DLD1 (cell line): Measurements from ENCODE around the gene DIP2C.
"Not testable (repeated sequence)": the region's sequence is repeated elsewhere in the genome, so short reads cannot be mapped to it uniquely, and the experiment has no call there.

Experiments
- in situ Hi-C: cut with HindIII; loops from 2 replicates; pipeline ENCODE4 v1.10.0; 2017; ENCODE audit warnings: low sequenced_read_pairs

The DIP2C gene

DNA sequence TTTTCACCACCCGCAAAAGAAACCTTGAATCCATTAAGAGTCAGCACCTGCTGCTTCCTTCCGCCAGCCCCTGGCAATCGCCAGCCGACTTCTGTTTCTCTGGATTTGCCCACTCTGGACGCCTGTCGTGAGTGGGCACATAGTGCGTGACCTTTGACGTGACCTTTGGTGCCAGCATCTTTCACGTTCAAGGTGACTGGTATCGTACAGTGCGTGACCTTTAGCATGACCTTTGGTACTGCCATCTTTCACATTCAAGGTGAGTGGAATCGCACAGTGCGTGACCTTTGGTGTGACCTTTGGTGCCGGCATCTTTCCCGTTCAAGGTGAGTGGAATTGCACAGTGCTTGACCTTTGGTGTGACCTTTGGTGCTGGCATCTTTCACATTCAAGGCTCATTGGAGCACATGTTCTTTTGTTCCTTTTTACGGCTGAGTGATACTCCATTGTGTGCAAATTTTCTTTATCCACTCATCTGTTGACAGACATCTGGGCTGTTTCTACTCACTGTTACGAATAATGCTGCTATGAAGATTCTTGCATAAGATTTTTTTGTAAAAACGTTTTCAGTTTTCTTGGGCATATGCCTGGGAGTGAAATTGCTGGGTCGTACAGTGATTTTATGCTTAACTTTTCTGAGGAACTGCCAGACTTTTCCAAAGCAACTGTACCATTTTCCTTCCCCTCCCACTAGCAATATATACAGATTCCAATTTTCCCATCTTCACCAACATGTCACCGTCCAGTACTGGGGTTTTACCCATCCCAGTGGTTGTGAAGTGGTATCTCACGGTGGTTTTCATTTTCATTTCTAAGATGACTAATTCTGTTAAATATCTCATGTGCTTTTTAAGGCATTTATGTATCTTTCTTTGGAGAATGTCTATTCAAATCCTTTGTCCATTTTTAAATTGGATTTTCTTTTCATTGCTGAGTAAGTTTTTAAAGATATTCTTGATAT is 145.3 kb downstream of the DIP2C start:
- in situ Hi-C loops, result no loop called here

DNA sequence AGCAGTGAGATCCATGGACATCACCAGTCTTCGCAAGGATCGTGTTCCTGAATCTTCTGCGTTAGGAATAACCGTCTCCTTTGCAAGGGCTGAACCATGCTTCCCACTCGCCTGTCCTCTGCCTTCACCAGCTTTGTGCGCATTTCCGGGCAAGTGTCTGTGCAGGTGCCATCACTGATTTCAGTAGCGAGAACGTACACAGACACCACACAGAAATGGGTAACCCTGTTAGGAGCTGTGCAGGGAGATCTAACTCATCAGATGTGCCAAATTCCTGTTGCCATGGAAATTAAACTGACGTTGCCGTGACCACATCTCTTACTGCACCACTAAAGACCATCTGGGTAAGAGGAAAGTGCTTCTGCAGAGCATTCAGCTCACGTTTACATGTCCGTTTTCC is 146.3 kb downstream of the DIP2C start:
- in situ Hi-C loops, result no loop called here

DNA sequence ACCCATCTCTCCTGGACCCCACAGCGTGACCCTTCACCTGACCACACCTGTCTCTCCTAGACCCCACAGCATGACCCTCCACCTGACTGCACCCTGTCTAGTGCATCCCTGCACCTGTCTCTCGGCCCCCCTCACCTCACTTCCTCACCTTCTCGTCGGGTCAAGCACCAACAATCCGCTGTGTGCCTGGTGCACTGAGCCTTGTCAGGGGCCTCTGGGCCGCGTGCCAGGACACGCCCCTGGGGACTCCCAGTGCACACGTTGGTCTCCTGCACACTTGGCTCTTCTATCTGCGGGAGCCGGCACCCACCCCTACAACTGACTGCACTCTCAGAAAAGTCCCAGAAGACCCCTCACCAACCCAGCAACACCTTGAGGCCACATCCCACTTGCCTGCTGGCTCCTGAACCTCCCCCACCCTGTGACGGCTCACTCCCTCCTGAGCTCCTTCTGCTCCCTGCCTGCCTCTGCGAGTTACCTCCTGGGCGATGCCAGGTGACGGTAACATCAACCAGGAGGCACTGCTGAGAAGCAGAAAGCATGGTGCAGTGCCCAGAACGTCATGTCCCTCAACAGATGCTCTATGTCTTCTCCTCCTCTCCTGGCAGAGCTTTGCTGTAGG is 147.6 kb downstream of the DIP2C start:
- in situ Hi-C loops, result no loop called here

DNA sequence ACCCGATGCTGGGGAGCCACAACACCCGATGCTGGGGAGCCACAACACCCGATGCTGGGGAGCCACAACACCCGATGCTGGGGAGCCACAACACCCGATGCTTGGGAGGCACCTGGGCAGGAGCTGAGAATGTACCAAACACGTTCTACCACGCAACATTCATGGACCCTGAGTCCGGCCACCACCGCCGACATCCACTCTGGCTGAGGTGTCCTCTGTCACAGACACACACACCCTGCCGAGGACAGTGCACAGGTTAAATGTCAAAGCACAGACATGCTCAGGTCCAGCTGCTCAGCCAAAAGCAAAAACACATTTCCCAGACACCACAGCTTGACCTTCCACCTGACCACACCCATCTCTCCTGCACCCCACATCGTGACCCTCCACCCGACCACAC is 148.4 kb downstream of the DIP2C start:
- in situ Hi-C loops, result no loop called here

DNA sequence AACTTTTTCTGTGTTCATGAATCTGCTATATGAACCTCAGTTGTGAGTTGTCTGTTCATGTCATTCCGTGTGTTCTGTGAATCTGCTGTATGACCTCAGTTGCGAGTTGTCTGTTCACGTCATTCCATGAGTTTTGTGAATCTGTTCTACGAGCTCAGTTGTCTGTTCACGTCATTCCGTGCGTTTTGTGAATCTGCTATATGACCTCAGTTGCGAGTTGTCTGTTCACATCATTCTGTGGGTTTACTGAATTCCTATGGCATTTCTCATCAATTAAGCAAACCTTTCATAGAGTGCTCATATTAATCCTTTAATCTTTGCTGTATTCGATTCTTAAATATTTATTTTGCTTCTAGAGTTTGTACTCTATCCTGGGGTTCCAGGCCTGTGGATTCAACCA is 150.6 kb downstream of the DIP2C start:
- in situ Hi-C loops, result no loop called here

DNA sequence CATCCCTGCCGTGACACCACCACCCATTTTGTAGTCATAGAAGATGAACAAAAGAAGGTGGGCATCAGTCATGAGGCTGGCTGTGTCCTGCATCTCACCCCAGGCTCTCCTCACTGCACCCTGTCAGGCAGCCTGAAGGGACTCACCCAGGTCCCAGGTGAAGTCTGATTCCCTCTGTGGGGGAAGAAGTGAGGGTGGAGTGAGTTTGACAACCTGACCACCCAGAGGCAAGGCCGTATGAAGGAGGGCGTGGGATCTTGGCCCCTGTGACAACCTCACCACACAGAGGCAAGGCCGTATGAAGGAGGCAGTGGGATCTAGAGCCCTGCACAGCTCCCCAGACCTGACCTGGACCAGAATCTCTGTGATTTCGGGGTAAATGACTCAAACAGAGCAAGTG is 152.5 kb downstream of the DIP2C start:
- in situ Hi-C loops, result no loop called here

DNA sequence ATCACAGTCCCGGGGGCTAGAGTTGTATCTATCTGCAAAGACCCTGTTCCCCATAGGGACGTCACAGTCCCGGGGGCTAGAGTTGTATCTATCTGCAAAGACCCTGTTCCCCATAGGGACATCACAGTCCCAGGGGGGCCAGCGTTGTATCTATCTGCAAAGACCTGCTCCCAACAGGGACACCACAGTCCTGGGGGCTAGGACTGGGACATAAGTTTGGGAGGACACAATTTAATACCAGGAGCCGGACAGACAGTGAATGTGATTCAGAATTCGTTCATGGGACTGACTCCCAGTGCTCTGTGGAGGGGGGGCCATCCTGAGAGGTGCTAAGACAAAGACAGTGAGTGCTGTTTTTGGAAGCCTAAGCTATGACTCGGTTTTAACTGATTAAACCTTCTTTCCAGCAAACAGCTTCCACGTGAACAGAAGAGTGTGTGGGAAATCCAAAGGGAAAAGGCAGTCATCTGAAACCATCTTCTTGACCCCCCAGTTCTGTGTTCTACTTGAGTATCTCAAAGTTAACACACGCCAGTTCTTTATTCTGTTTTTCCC is 153.0 kb downstream of the DIP2C start:
- in situ Hi-C loops, result no loop called here

DNA sequence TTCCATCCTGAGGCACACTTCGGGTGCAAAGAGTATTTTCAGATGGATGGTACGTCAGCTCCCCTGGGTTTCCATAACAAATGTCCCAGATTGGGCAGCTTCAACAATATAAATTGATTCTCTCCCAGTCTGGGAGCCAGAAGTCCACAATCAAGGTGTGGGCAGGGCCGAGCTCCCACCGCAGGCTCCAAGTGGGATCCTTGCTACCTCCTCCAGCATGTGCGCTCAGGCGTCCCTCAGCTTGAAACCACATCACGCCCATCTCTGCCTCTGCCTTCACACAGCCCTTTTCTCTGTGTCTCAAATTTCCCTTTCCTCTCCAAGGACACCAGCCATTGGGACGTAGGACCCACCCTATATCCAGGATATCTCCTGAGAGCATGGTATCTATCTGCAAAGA is 153.5 kb downstream of the DIP2C start:
- in situ Hi-C loops, result no loop called here

DNA sequence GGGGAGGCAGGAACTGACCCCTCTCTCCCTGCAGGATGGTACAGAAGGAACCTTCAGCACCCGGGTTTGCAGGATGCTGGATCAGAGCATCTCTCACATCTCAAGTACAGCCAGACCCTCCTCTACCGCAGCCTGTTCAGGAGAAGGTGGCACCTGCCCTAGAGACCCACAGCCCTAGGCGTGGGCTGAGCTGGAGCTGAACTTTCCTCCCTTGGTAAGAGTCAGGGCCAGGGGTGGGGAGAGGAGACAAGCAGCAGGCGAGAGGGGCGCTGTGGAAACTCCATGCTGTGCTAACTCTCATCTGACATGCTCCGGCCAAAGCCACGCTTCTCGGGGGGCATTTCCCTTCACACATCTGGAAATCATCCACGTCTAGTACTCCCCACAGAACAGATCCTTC is 154.4 kb downstream of the DIP2C start:
- in situ Hi-C loops, result no loop called here

DNA sequence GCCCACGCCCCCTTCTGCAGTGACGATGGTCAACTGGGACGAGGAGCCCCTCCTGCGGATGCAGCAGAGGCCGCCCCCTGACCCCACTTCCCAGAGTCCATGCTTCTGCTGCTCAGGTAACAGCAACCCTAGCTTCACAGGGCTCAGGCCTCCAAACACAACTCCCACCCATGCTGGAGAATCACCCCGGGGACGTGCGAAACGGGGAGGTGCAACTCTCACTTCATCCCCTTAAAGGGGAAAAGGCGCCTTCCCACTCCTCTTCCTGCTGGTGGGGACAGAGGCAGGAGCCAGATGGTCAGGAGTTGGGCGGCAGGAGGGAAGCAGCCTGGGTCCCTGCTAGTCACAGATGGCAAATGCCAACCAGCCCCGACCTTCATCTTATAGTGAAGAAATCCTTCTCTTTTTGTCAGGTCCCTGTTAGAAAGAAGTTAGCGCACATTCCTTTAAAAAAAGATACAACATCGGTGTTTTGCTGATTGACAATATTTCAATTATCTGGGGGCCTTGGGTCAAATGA is 155.4 kb downstream of the DIP2C start:
- in situ Hi-C loops, result no loop called here

DNA sequence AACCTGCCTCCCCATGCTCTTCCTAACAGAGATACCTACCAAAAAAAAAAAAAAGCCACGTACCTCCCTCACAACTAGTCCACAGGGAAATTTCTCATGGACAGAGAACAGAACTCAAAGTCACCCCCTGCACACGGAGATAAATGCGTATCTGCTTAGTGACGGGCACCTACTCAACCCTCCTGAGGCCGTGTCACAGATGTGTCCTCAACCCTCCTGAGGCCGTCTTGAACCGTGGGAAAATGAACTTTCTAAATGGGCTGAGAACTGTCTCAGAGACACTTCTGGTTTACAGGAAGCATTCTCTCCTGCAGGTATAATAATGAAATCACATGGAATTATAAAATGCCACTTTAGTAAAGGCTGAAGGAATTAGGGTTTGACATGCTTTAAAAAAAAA is 155.9 kb downstream of the DIP2C start:
- in situ Hi-C loops, result no loop called here

DNA sequence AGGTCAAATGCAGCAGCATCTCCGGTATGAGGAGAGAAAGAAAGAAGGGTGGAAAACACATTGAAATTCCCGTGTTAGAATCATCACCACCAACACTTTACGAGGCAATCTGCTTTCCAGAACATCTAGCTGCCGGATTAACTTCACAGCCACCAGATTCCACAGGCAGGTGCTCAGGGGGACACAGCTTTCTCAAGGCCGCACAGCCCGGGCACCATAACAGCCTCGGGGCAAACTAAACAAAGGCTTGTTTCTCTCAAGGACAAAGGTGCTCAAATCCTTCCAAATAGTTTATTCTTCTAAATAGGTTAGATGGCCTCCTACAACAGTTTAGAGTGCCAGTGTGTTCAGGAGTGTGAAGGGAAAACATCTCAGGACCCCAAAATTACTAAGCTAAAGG is 156.3 kb downstream of the DIP2C start:
- in situ Hi-C loops, result no loop called here

DNA sequence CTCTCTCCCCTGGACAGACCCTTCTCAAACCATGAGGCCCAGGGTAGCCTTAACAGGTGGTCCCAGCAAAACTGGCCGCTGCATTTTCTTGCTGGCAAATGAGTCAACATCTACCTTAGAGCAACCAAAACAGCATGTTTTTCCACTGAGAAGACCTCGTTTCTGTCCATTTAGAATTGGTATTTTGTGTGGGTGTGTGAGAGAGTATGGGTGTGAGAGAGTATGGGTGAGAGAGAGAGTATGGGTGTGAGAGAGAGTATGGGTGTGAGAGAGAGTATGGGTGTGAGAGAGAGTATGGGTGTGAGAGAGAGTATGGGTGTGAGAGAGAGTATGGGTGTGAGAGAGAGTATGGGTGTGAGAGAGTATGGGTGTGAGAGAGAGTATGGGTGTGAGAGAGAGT is 157.1 kb downstream of the DIP2C start:
- in situ Hi-C loops, result not testable (repeated sequence)

DNA sequence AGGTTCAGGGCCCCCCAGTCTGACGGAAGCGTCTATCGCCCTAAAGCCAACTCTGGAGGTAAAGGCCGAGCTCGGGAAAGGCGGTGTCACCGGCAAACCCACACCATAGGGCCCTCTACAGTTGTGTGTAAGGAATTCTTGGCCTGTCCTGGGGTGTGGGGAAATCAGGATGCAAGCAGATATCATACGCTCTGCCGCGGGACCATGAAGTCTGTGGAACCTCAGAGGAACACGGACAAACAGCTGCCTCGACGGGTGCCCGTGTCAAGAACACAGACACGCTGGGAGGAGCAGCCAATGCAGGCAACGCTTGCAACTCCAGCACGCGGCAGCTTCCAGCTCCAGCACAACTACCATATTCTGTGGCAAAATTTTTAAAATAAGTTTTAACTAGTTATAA is 157.9 kb downstream of the DIP2C start:
- in situ Hi-C loops, result no loop called here

DNA sequence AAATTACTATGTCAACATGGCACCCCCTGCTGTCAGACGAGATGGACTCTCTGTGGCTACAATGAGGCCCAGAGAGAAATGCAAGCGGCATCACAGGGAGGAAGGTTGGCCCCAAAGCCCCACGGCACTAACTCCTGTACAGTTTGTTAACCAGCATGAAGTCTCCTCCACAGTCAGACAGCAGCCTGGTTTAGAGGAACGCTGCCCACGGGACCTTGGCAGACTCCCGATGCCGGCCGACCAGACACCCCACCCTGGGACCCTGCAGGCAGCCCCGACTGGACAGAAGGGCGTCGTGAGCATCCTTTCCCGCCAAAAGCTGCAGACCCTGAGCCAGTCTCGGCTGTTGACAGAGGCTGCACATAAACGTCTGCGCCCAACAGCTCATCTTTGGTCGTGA is 158.8 kb downstream of the DIP2C start:
- in situ Hi-C loops, result no loop called here

DNA sequence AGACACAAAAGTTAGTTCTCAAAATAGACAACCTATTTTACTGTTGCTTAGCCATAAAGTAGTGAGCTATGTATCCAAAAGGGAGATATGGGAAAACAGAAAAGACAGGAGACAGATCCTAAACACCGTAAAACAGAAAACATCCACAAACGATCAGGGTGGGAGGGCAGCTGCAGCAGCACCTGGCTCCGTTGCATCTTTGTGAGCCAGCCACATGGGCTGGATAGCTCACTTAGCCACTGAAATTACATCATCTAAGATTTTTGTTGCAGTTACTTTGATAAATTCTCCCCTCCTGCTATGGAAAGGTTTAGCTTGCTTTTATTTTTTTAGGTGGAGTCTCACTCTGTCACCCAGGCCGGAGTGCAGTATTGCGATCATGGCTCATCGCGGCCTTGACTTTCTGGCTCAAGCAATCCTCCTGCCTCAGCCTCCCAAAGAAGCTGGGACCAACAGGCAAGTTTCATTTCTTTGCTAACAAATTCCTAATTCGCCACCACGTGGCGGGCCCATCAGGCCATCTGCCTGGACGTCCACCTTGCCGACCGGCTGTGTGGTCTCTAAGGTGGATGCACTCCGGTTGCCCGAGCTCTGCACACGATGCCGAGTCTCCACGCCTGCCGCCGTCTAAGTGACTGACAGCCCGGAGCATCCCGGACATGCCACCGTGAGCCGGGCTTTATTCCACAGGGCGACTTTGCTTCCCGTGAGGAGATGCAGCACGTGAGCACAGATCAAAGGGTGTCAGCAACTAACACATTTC is 159.8 kb downstream of the DIP2C start:
- in situ Hi-C loops, result no loop called here

DNA sequence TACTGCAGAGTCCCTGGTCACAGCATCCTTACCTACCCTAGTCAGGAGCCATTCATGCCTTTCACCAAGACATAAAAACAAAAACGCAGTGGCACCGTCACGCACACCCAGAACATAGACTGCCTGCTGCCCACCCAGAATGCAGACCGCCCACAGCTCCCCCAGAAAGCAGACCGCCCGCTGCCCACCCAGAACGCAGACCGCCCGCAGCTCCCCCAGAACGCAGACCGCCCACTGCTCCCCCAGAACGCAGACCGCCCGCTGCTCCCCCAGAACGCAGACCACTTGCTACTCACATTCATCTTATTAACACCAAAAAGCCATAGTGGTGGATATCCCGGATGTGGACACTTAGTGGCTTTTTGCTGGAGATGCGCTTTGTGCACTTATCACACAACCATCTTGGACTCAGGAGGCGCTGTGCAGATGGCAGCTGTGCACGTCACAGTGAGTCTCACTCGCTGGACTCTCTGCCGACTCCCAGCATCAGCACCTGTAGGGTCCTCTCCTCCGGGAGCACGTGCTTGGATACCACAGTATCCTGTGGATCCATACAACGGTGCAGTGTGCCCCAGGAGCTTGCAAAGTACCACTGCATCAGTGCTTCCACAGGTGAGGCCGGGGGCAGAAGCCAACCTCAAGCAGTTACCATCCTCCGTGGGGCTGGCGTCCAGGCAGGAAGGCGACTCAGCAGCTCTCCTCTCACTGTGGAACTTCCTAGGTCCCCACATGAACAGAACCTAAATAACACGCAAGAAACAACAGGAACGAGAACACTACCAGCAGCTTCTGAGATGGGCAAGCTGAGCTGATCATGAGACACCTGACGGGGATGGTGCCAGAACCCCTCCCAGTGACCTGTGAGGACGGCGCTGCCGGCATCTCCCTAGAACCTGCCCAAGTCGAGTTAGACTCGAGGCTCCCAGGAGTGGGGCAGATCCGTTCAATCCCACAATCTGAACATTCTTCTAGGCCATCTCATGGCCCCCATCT is 161.0 kb downstream of the DIP2C start:
- in situ Hi-C loops, result no loop called here

DNA sequence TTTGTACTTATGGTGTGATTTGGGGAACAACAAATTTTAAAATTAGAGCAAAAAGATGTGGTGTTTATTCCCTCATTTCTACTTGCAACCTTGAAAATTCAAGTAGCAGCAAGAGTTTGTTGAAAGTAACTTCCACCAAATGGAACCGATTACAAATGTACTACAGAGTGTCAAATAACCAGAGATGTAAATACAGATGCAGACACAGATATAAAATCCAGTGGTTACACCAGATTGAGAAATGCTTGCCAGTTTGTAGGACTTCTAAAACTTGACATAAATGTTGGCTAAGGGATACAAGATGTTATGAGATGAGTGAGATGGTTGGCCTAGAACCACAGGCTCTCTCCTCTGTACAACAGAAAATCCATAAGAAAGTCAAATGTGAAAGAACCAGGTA is 162.1 kb downstream of the DIP2C start:
- in situ Hi-C loops, result no loop called here

DNA sequence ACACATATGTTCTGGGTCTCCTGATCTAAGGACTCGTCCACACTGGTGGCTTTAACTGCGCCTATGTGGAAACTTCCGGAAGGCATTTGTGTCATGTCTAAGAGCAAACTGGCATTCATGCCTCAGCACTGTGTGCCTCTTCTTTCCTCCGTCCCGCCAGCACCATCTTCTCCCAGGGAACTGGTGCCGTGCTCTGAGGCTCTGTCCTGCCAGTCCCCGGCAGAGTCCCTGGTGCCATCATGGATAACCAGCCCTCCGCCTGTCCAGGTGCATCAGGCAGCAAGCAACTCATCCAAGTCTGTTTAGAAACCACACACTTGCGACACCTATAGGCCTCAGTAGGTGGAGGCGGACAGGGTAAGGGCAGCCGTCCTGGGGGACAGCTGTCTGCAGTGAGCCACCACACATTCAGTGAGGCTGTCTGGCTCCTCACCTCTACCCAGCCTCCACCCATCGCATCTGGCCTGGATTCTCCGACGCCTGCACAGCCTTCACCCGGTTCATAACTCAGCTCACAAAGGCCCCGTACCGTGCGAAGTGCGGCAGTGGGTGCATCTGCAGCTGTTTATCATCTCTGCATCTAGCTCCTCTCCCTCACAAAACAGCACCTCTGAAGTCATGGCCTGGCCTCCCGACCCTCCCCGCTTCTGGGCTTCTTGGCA is 162.7 kb downstream of the DIP2C start:
- in situ Hi-C loops, result no loop called here
